ENCODE measurements around the gene FLYWCH2. TPM values are rescaled to one million over a fixed set of nuclear protein-coding genes. Genes with fewer than 3 reads are reported as not detected.
A peak's percentile ranks its signal among the peaks of the same experiment; 100 is the strongest.

The FLYWCH2 gene
- total RNA-seq, 1 donor from 2014 or later = 30.5 TPM

DNA sequence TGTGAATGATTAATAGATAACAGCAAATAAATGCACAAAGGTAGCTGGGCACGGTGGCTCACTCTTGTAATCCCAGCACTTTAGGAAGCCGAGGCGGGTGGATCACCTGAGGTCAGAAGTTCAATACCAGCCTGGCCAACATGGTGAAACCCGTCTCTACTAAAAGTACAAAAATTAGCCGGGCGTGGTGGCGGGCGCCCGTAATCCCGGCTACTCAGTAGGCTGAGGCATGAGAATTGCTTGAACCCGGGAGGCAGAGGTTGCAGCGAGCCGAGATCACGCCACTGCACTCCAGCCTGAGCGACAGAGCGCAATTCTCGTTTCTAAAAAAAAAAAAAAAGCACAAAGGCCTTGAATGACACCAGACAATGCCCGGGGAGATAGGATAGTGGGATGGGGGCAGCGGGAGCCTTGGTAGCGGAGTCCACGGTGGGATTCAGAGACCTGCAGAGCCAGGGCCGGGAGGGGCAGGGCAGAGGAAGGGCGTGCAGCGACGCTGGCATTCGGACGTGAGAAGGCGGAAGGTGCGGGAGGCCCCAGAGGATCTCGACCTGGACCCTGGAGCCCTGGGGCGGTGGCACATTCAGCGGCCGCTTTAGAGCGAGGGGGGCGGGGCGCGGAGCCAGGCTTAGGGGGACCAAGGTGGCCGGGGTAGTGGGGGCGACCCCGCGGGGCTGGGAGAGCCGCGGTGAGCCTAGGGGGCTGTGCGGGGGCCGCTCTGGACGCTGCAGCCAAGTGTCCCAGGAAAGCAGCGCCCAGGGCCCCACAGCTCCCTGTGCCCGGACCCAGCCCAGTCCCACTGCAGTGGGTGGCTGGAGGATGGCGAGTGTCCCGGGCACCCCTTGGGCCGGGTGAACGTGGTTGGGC is 999 bp upstream of the FLYWCH2 start:
- no peak overlapping the region for H3K27ac Mint-ChIP-seq (ENCODE audit: unreplicated experiment)

GRCh38 chr16:2883458-2883908 is 468 bp downstream of the FLYWCH2 start:
- H3K27ac Mint-ChIP-seq (ENCODE audit: unreplicated experiment) = peak overlapping the region; percentile 83
- DNase-seq = peak; percentile 53

More for the DNA sequence above, 999 bp upstream of the FLYWCH2 start:
- peaks cover 4% of the 10 kb centered on the region for H3K4me1 Mint-ChIP-seq (ENCODE audit: low read depth, unreplicated experiment)
- no peaks in the 10 kb centered on the region for H3K36me3 Mint-ChIP-seq (ENCODE audit: unreplicated experiment)
- peaks cover 3% of the 10 kb centered on the region for H3K9me3 Mint-ChIP-seq (ENCODE audit: unreplicated experiment)
- H3K4me3 Mint-ChIP-seq (ENCODE audit: unreplicated experiment) = peak overlapping the region; percentile 92
- TF ChIP-seq, protein P1, sequence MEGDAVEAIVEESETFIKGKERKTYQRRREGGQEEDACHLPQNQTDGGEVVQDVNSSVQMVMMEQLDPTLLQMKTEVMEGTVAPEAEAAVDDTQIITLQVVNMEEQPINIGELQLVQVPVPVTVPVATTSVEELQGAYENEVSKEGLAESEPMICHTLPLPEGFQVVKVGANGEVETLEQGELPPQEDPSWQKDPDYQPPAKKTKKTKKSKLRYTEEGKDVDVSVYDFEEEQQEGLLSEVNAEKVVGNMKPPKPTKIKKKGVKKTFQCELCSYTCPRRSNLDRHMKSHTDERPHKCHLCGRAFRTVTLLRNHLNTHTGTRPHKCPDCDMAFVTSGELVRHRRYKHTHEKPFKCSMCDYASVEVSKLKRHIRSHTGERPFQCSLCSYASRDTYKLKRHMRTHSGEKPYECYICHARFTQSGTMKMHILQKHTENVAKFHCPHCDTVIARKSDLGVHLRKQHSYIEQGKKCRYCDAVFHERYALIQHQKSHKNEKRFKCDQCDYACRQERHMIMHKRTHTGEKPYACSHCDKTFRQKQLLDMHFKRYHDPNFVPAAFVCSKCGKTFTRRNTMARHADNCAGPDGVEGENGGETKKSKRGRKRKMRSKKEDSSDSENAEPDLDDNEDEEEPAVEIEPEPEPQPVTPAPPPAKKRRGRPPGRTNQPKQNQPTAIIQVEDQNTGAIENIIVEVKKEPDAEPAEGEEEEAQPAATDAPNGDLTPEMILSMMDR (IDR thresholded peaks at IDR 0.05; ENCODE audit: partially characterized antibody, unreplicated experiment) = no peak
- DNase-seq = peak; percentile 52
- peaks cover 10% of the 10 kb centered on the region for H3K27me3 Mint-ChIP-seq (ENCODE audit: unreplicated experiment)

GRCh38 chr16:2884041-2884451 is 1.0 kb downstream of the FLYWCH2 start:
- H3K27me3 Mint-ChIP-seq (ENCODE audit: unreplicated experiment) = peaks cover 10% of the 10 kb centered on the region
- H3K4me1 Mint-ChIP-seq (ENCODE audit: low read depth, unreplicated experiment) = peaks cover 4% of the 10 kb centered on the region
- TF ChIP-seq, protein P1 (IDR thresholded peaks at IDR 0.05; ENCODE audit: partially characterized antibody, unreplicated experiment) = no peak
- no peaks in the 10 kb centered on the region for H3K36me3 Mint-ChIP-seq (ENCODE audit: unreplicated experiment)
- peak overlapping the region; percentile 83 for H3K27ac Mint-ChIP-seq (ENCODE audit: unreplicated experiment)
- DNase-seq = no peak
- peak overlapping the region; percentile 90 for H3K4me3 Mint-ChIP-seq (ENCODE audit: unreplicated experiment)
- H3K9me3 Mint-ChIP-seq (ENCODE audit: unreplicated experiment) = peaks cover 3% of the 10 kb centered on the region

More at GRCh38 chr16:2883458-2883908, 468 bp downstream of the FLYWCH2 start:
- Mint-ChIP-seq H3K4me1 (ENCODE audit: low read depth, unreplicated experiment) (peaks cover 4% of the 10 kb centered on the region), H3K4me3 (ENCODE audit: unreplicated experiment) (peak overlapping the region; percentile 90), H3K36me3 (ENCODE audit: unreplicated experiment) (no peaks in the 10 kb centered on the region), H3K9me3 (ENCODE audit: unreplicated experiment) (peaks cover 3% of the 10 kb centered on the region), H3K27me3 (ENCODE audit: unreplicated experiment) (peaks cover 10% of the 10 kb centered on the region)
- TF ChIP-seq, protein P1 (IDR thresholded peaks at IDR 0.05; ENCODE audit: partially characterized antibody, unreplicated experiment) = no peak

- Mint-ChIP-seq H3K9me3 (ENCODE audit: unreplicated experiment) (no peaks in the 10 kb centered on the region), H3K36me3 (ENCODE audit: unreplicated experiment) (no peaks in the 10 kb centered on the region), H3K4me1 (ENCODE audit: low read depth, unreplicated experiment) (peaks cover 3% of the 10 kb centered on the region), H3K27me3 (ENCODE audit: unreplicated experiment) (no peaks in the 10 kb centered on the region), H3K27ac (ENCODE audit: unreplicated experiment) (no peak overlapping the region), H3K4me3 (ENCODE audit: unreplicated experiment) (no peak overlapping the region)
- TF ChIP-seq, protein P1 (IDR thresholded peaks at IDR 0.05; ENCODE audit: partially characterized antibody, unreplicated experiment) = no peak
- no peak for DNase-seq
Measured at GRCh38 chr16:2894231-2894630, 11.2 kb downstream of the FLYWCH2 start.

GRCh38 chr16:2895813-2896212 is 12.8 kb downstream of the FLYWCH2 start:
- no peaks in the 10 kb centered on the region for H3K27me3 Mint-ChIP-seq (ENCODE audit: unreplicated experiment)
- TF ChIP-seq, protein P1 (IDR thresholded peaks at IDR 0.05; ENCODE audit: partially characterized antibody, unreplicated experiment) = no peak
- peaks cover 3% of the 10 kb centered on the region for H3K4me1 Mint-ChIP-seq (ENCODE audit: low read depth, unreplicated experiment)
- H3K9me3 Mint-ChIP-seq (ENCODE audit: unreplicated experiment) = no peaks in the 10 kb centered on the region
- DNase-seq = no peak
- no peak overlapping the region for H3K27ac Mint-ChIP-seq (ENCODE audit: unreplicated experiment)
- H3K36me3 Mint-ChIP-seq (ENCODE audit: unreplicated experiment) = no peaks in the 10 kb centered on the region
- no peak overlapping the region for H3K4me3 Mint-ChIP-seq (ENCODE audit: unreplicated experiment)

Data from glutamatergic neuron (in vitro differentiated cells).